GM18505 (cell line): ENCODE measurements around the gene C3orf38.
A peak's percentile ranks its signal among the peaks of the same experiment; 100 is the strongest.
"Not testable (repeated sequence)": the region's sequence is repeated elsewhere in the genome, so short reads cannot be mapped to it uniquely, and the experiment has no call there.

Source experiments
- ATAC-seq: cut with Tn5 transposase; IDR thresholded peaks from one replicate; pipeline ENCODE4 v1.9.1; 2021; ENCODE audit not compliant: unreplicated experiment
- POLR2A ChIP-seq: IDR thresholded peaks from 4 replicates; pipeline ENCODE4 v1.6.1; 2011; ENCODE audit warnings: borderline replicate concordance; ENCODE audit not compliant: insufficient read depth, insufficient read length; ENCODE audit errors: extremely low read depth

The C3orf38 gene

GRCh38 chr3:88149509-88150362 is at the start of gene C3orf38:
TSS of gene C3orf38 (plus strand) at chr3:88149959. CDS start at chr3:88150053, 94 bp downstream.
- TF ChIP-seq POLR2A = peak; percentile 90
- peak; percentile 74 for ATAC-seq

GRCh38 chr3:88101142-88101541 is 48.6 kb upstream of the C3orf38 start:
- peak; percentile 64 for ATAC-seq
- TF ChIP-seq POLR2A = no peak

GRCh38 chr3:88105325-88105724 is 44.4 kb upstream of the C3orf38 start:
- TF ChIP-seq POLR2A = no peak
- ATAC-seq = no peak

- no peak for TF ChIP-seq POLR2A
- no peak for ATAC-seq
These were observed 37.5 kb upstream of the C3orf38 start for GRCh38 chr3:88112289-88112688.

GRCh38 chr3:88113311-88114162 is 36.2 kb upstream of the C3orf38 start:
- ATAC-seq = peak; percentile 86

GRCh38 chr3:88114878-88115549 is 34.7 kb upstream of the C3orf38 start:
- no peak for TF ChIP-seq POLR2A
- ATAC-seq = no peak

More at GRCh38 chr3:88113311-88114162, 36.2 kb upstream of the C3orf38 start:
- no peak for TF ChIP-seq POLR2A

- ATAC-seq = no peak
- TF ChIP-seq POLR2A = no peak
These were observed 32.1 kb upstream of the C3orf38 start for GRCh38 chr3:88117683-88118082.

- not testable (repeated sequence) for ATAC-seq
These were observed 31.2 kb upstream of the C3orf38 start for GRCh38 chr3:88118603-88119002.

GRCh38 chr3:88123526-88123925 is 26.2 kb upstream of the C3orf38 start:
- no peak for TF ChIP-seq POLR2A
- ATAC-seq = no peak

GRCh38 chr3:88131695-88132094 is 18.1 kb upstream of the C3orf38 start:
- no peak for ATAC-seq

GRCh38 chr3:88132894-88133293 is 16.9 kb upstream of the C3orf38 start:
- ATAC-seq = no peak
- no peak for TF ChIP-seq POLR2A

More at GRCh38 chr3:88131695-88132094, 18.1 kb upstream of the C3orf38 start:
- TF ChIP-seq POLR2A = no peak

- no peak for ATAC-seq
- TF ChIP-seq POLR2A = no peak
These were observed 16.0 kb upstream of the C3orf38 start for GRCh38 chr3:88133711-88134263.

- ATAC-seq = no peak
- no peak for TF ChIP-seq POLR2A
These were observed 11.9 kb upstream of the C3orf38 start for GRCh38 chr3:88137836-88138235.
